ENCODE results near the gene XXYLT1.
"Not testable (repeated sequence)": the region's sequence is repeated elsewhere in the genome, so short reads cannot be mapped to it uniquely, and the experiment has no call there.

XXYLT1 gene

GRCh38 chr3:195221876-195222617 lies 48.9 kb downstream of the XXYLT1 start:
- H3K36me3 ChIP-seq (ENCODE audit: control insufficient read depth, low read length), result no peaks in the 10 kb centered on the region
- no peaks in the 10 kb centered on the region for H3K79me2 ChIP-seq (ENCODE audit: control insufficient read depth, low read length)
- no peak overlapping the region for H3K4me2 ChIP-seq (ENCODE audit: low read length)
- H3K27me3 ChIP-seq (ENCODE audit: control insufficient read depth, low read length), result no peaks in the 10 kb centered on the region
- H3K4me1 ChIP-seq (ENCODE audit: control insufficient read depth, low read length), result peaks cover 4% of the 10 kb centered on the region
- H3F3A ChIP-seq (ENCODE audit: control insufficient read depth, insufficient read depth), result no peaks in the 10 kb centered on the region
- H3K27ac ChIP-seq (ENCODE audit: low read depth, low read length), result no peak overlapping the region
- no peak overlapping the region for H3K4me3 ChIP-seq (ENCODE audit: low read length)
- TF ChIP-seq EZH2phosphoT487 (IDR thresholded peaks at IDR 0.05; ENCODE audit: borderline replicate concordance, low read length) (no peak), CTCF (IDR thresholded peaks at IDR 0.05; ENCODE audit: low read depth, low read length, poor library complexity, severe bottlenecking) (no peak)
- H3K9me2 ChIP-seq (replicated peaks; ENCODE audit: control insufficient read depth, low read length), result no peaks in the 10 kb centered on the region
- H3K9me3 ChIP-seq (ENCODE audit: control insufficient read depth, insufficient read depth, low read length), result no peaks in the 10 kb centered on the region
- H4K20me1 ChIP-seq (ENCODE audit: control insufficient read depth, insufficient read depth, low read depth, low read length), result no peaks in the 10 kb centered on the region

- no peaks in the 10 kb centered on the region for H3K36me3 ChIP-seq (ENCODE audit: control insufficient read depth, low read length)
- H3F3A ChIP-seq (ENCODE audit: control insufficient read depth, insufficient read depth), result no peaks in the 10 kb centered on the region
- H3K79me2 ChIP-seq (ENCODE audit: control insufficient read depth, low read length), result no peaks in the 10 kb centered on the region
- H3K9me2 ChIP-seq (replicated peaks; ENCODE audit: control insufficient read depth, low read length), result no peaks in the 10 kb centered on the region
- no peak overlapping the region for H3K4me2 ChIP-seq (ENCODE audit: low read length)
- no peaks in the 10 kb centered on the region for H3K27me3 ChIP-seq (ENCODE audit: control insufficient read depth, low read length)
- H3K27ac ChIP-seq (ENCODE audit: low read depth, low read length), result no peak overlapping the region
- no peaks in the 10 kb centered on the region for H4K20me1 ChIP-seq (ENCODE audit: control insufficient read depth, insufficient read depth, low read depth, low read length)
- no peak for TF ChIP-seq EZH2phosphoT487 (IDR thresholded peaks at IDR 0.05; ENCODE audit: borderline replicate concordance, low read length)
- TF ChIP-seq CTCF (IDR thresholded peaks at IDR 0.05; ENCODE audit: low read depth, low read length, poor library complexity, severe bottlenecking), result no peak
- no peaks in the 10 kb centered on the region for H3K4me1 ChIP-seq (ENCODE audit: control insufficient read depth, low read length)
- no peaks in the 10 kb centered on the region for H3K9me3 ChIP-seq (ENCODE audit: control insufficient read depth, insufficient read depth, low read length)
- no peak overlapping the region for H3K4me3 ChIP-seq (ENCODE audit: low read length)
Observed at GRCh38 chr3:195221015-195221853, 49.7 kb downstream of the XXYLT1 start.

- no peaks in the 10 kb centered on the region for H3K27me3 ChIP-seq (ENCODE audit: control insufficient read depth, low read length)
- no peaks in the 10 kb centered on the region for H3K4me1 ChIP-seq (ENCODE audit: control insufficient read depth, low read length)
- no peaks in the 10 kb centered on the region for H3K9me2 ChIP-seq (replicated peaks; ENCODE audit: control insufficient read depth, low read length)
- H3K79me2 ChIP-seq (ENCODE audit: control insufficient read depth, low read length), result 0 out of 2 replicates have a peak, but pooled peaks cover under 1% of the 10 kb centered on the region
- no peak overlapping the region for H3K4me2 ChIP-seq (ENCODE audit: low read length)
- H3K9me3 ChIP-seq (ENCODE audit: control insufficient read depth, insufficient read depth, low read length), result no peaks in the 10 kb centered on the region
- H3F3A ChIP-seq (ENCODE audit: control insufficient read depth, insufficient read depth), result no peaks in the 10 kb centered on the region
- no peaks in the 10 kb centered on the region for H3K36me3 ChIP-seq (ENCODE audit: control insufficient read depth, low read length)
- H4K20me1 ChIP-seq (ENCODE audit: control insufficient read depth, insufficient read depth, low read depth, low read length), result no peaks in the 10 kb centered on the region
- TF ChIP-seq EZH2phosphoT487 (IDR thresholded peaks at IDR 0.05; ENCODE audit: borderline replicate concordance, low read length), result no peak
- no peak for TF ChIP-seq CTCF (IDR thresholded peaks at IDR 0.05; ENCODE audit: low read depth, low read length, poor library complexity, severe bottlenecking)
- no peak overlapping the region for H3K27ac ChIP-seq (ENCODE audit: low read depth, low read length)
- no peak overlapping the region for H3K4me3 ChIP-seq (ENCODE audit: low read length)
Observed at GRCh38 chr3:195219351-195220230, 51.4 kb downstream of the XXYLT1 start.

GRCh38 chr3:195218331-195218730 lies 52.6 kb downstream of the XXYLT1 start:
- not testable (repeated sequence) for H3F3A ChIP-seq (ENCODE audit: control insufficient read depth, insufficient read depth); H3K4me1 ChIP-seq (ENCODE audit: control insufficient read depth, low read length); H3K9me3 ChIP-seq (ENCODE audit: control insufficient read depth, insufficient read depth, low read length); H4K20me1 ChIP-seq (ENCODE audit: control insufficient read depth, insufficient read depth, low read depth, low read length); H3K9me2 ChIP-seq (replicated peaks; ENCODE audit: control insufficient read depth, low read length); H3K27me3 ChIP-seq (ENCODE audit: control insufficient read depth, low read length); H3K79me2 ChIP-seq (ENCODE audit: control insufficient read depth, low read length); H3K4me2 ChIP-seq (ENCODE audit: low read length); H3K27ac ChIP-seq (ENCODE audit: low read depth, low read length); H3K36me3 ChIP-seq (ENCODE audit: control insufficient read depth, low read length); H3K4me3 ChIP-seq (ENCODE audit: low read length)

- H3K9me2 ChIP-seq (replicated peaks; ENCODE audit: control insufficient read depth, low read length); H3K36me3 ChIP-seq (ENCODE audit: control insufficient read depth, low read length); H3K27me3 ChIP-seq (ENCODE audit: control insufficient read depth, low read length); H3K4me3 ChIP-seq (ENCODE audit: low read length); H3F3A ChIP-seq (ENCODE audit: control insufficient read depth, insufficient read depth); H4K20me1 ChIP-seq (ENCODE audit: control insufficient read depth, insufficient read depth, low read depth, low read length); H3K27ac ChIP-seq (ENCODE audit: low read depth, low read length); H3K4me2 ChIP-seq (ENCODE audit: low read length); H3K4me1 ChIP-seq (ENCODE audit: control insufficient read depth, low read length); H3K9me3 ChIP-seq (ENCODE audit: control insufficient read depth, insufficient read depth, low read length): not testable (repeated sequence)
- peaks cover 12% of the 10 kb centered on the region; the same call in 1 of the 2 replicates for H3K79me2 ChIP-seq (ENCODE audit: control insufficient read depth, low read length)
Observed at GRCh38 chr3:195215576-195215975, 55.4 kb downstream of the XXYLT1 start.

Data from DOHH2 (cell line).